Body of pancreas (tissue), 4 donors: ENCODE data around the gene ABHD8.

Experiments used
- POLR2A ChIP-seq, 3 donors: fragments of 450-650 bp; IDR thresholded peaks; one replicate each; pipeline ENCODE4 v1.6.1; 2016; ENCODE audit warnings: antibody characterized with exemption in 3 of 3, mild to moderate bottlenecking in 2 of 3
- TF ChIP-seq, protein P1 (sequence below), 7 experiments: fragments of 450-650 bp in 4 of 7; fragments of 200-600 bp in 3 of 7; sonication (generic) in 3 of 7; IDR thresholded peaks; one replicate each; pipeline ENCODE4 v1.5.1; 2016 to 2019; ENCODE audit warnings: antibody characterized with exemption in 7 of 7

DNA sequence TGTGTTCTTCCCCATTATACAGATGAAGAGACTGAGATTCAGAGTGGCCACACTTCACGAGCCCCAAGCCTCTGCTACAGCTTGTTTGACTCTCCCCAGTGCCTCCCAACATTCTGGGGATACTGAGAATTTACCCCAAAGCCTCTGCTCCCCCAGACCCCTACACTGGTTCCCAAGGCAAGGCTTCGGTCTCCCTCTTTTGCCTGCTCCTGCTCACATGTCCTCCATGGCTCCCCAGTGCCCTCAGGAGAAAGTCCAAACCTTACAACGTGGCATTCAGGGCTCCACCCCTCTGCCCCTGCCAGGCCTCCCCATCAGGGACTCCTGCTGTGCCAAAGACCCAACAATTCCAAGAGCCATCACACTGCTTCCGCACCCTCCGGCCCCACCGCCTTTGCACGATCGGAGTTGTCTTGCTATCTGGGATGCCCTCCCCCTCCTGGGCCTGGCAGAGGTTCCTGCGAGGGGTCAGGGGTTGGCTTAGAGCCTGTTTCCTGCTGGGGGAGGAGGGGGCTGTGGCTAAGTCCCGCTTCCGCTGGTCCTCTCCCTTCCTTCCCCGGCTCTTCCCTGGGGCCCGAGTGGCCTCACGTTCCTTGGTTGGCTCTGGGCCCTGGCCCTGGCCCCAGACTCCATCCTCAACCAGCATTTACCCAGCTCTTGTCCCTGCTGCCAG, 49.5 kb upstream of the ABHD8 start:
- TF ChIP-seq, protein P1, sequence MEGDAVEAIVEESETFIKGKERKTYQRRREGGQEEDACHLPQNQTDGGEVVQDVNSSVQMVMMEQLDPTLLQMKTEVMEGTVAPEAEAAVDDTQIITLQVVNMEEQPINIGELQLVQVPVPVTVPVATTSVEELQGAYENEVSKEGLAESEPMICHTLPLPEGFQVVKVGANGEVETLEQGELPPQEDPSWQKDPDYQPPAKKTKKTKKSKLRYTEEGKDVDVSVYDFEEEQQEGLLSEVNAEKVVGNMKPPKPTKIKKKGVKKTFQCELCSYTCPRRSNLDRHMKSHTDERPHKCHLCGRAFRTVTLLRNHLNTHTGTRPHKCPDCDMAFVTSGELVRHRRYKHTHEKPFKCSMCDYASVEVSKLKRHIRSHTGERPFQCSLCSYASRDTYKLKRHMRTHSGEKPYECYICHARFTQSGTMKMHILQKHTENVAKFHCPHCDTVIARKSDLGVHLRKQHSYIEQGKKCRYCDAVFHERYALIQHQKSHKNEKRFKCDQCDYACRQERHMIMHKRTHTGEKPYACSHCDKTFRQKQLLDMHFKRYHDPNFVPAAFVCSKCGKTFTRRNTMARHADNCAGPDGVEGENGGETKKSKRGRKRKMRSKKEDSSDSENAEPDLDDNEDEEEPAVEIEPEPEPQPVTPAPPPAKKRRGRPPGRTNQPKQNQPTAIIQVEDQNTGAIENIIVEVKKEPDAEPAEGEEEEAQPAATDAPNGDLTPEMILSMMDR (IDR thresholded peaks at IDR 0.05) = no peak
- TF ChIP-seq POLR2A (IDR thresholded peaks at IDR 0.05) = no peak
